Measurements from ENCODE around the gene CYB561D1.

GRCh38 chr1:109487261-109487660 is 6.6 kb upstream of the CYB561D1 start:
- no peak for TF ChIP-seq TP53 (CRISPR knock-in tag; conservative IDR thresholded peaks at IDR 0.05)
- TF ChIP-seq TAF1 (CRISPR knock-in tag; IDR thresholded peaks at IDR 0.05), result no peak
- TF ChIP-seq HMGXB4 (CRISPR knock-in tag; IDR thresholded peaks at IDR 0.05; ENCODE audit: borderline replicate concordance in 1 of 2, low read depth in 1 of 2), result no peak
